Measurements from ENCODE around the gene CDH13. TPM values are rescaled to one million over a fixed set of nuclear protein-coding genes. Genes with fewer than 3 reads are reported as not detected.

CDH13 gene
- total and polyA plus RNA-seq, 2 of the 8 experiments (the other 6 are each of a cell fraction or from before 2014, with no cell fraction given): 2.3 to 2.4 TPM

GRCh38 chr16:83552930-83553329 is 926.2 kb downstream of the CDH13 start:
- Histone ChIP-seq H2BK12ac (ENCODE audit: low read depth, low read length) (no peak overlapping the region), H2AK5ac (ENCODE audit: low read depth, low read length) (no peak overlapping the region), H4K5ac (ENCODE audit: insufficient read length, low read depth, low read length) (no peak overlapping the region), H4K20me1 (replicated peaks in 1 of 2; ENCODE audit: control insufficient read depth in 1 of 2, insufficient read depth in 2 of 2, low read length in 2 of 2) (no peaks in the 10 kb centered on the region), H4K91ac (replicated peaks; ENCODE audit: insufficient read length, low read length) (no peak overlapping the region), H3K14ac (ENCODE audit: insufficient read length) (no peak overlapping the region), H2AFZ (ENCODE audit: low read length) (no peak overlapping the region), H3K23ac (ENCODE audit: insufficient read length) (no peak overlapping the region), H2BK20ac (ENCODE audit: low read length) (no peak overlapping the region), H3K18ac (ENCODE audit: extremely low read depth, low read length) (no peak overlapping the region), H3K79me2 (ENCODE audit: control insufficient read depth in 1 of 2, insufficient read depth in 2 of 2, low read length in 2 of 2) (no peaks in the 10 kb centered on the region), H3K4me3 (ENCODE audit: extremely low read depth in 1 of 4, insufficient read depth in 2 of 4, low read depth in 3 of 4, low read length in 4 of 4) (no peak overlapping the region), H4K8ac (ENCODE audit: extremely low read depth, insufficient read depth, low read length) (no peak overlapping the region), H3K27me3 (replicated peaks in 1 of 4; ENCODE audit: control insufficient read depth in 3 of 4, extremely low read depth in 1 of 4, insufficient read depth in 3 of 4, low read length in 3 of 4) (no peaks in the 10 kb centered on the region), H3K4ac (replicated peaks; ENCODE audit: insufficient read length, low read depth, low read length) (no peak overlapping the region), H3K4me1 (replicated peaks in 1 of 4; ENCODE audit: control insufficient read depth in 3 of 4, insufficient read depth in 4 of 4, low read length in 3 of 4) (peaks cover 0 to 5% (median 0%) of the 10 kb centered on the region in 4 experiments; a peak in 2 of 7 replicates), H2BK15ac (ENCODE audit: low read length) (no peak overlapping the region), H2BK5ac (ENCODE audit: low read depth, low read length) (no peak overlapping the region), H3K23me2 (ENCODE audit: low read depth, low read length) (no peaks in the 10 kb centered on the region; the same call in 1 of the 2 replicates), H3K36me3 (ENCODE audit: control insufficient read depth in 2 of 4, insufficient read depth in 4 of 4, low read length in 3 of 4) (no peaks in the 10 kb centered on the region), H3K27ac (ENCODE audit: low read depth, low read length) (no peak overlapping the region), H3K79me1 (ENCODE audit: low read depth, low read length) (no peaks in the 10 kb centered on the region), H3K56ac (replicated peaks; ENCODE audit: insufficient read length, low read depth, low read length) (no peak overlapping the region), H3K4me2 (ENCODE audit: insufficient read depth in 1 of 2, low read depth in 2 of 2, low read length in 2 of 2) (no peak overlapping the region), H2BK120ac (replicated peaks; ENCODE audit: low read depth, low read length) (no peak overlapping the region), H3K9ac (replicated peaks in 1 of 4; ENCODE audit: extremely low read depth in 1 of 4, low read depth in 3 of 4, low read length in 3 of 4) (no peak overlapping the region), H3K9me3 (ENCODE audit: insufficient read depth in 2 of 2, low read depth in 1 of 2, low read length in 1 of 2) (no peaks in the 10 kb centered on the region)
- no peak for DNase-seq (ENCODE audit: low read depth in 1 of 2, low spot score in 2 of 2)
- POLR2A ChIA-PET (ENCODE audit: partially characterized antibody): no interaction called here
- CTCF ChIA-PET (ENCODE audit: partially characterized antibody): no interaction called here
- FAIRE-seq: no peak
- 93% methylated on average over 6 of the region's 10 CpGs; no CpG with 5 or more reads in 1 of the 2 experiments for whole genome bisulfite sequencing, 2 experiments (ENCODE audit: extremely low coverage in 1 of 2, insufficient coverage in 1 of 2, insufficient read length in 1 of 2, insufficient replicate concordance in 2 of 2, low coverage in 1 of 2, low lambda C conversion rate in 2 of 2, missing lambda C conversion rate in 1 of 2)
- TF ChIP-seq SIX5 (IDR thresholded peaks at IDR 0.05; ENCODE audit: low read depth, low read length): no peak
- TF ChIP-seq POU5F1 (IDR thresholded peaks at IDR 0.05; ENCODE audit: low read depth, low read length): no peak
- TF ChIP-seq RBBP5 (IDR thresholded peaks at IDR 0.05; ENCODE audit: borderline replicate concordance, low read depth, low read length): no peak
- TF ChIP-seq MAFK (IDR thresholded peaks at IDR 0.05; ENCODE audit: low read depth, low read length): no peak
